G401 (cell line): ENCODE results near the gene ROBO2. TPM values are rescaled to one million over a fixed set of nuclear protein-coding genes. Genes with fewer than 3 reads are reported as not detected.

Source experiments
- DNase-seq: peaks from one replicate; pipeline ENCODE4 v3.0.0-alpha.2; 2015; ENCODE audit warnings: low spot score
- in situ Hi-C: cut with HindIII; loops from 2 replicates; pipeline ENCODE4 v1.10.0; 2016; ENCODE audit warnings: low sequenced_read_pairs, mixed read lengths
- total RNA-seq: library from RNA; depleted of rRNA; stranded (reverse); fragments of >200 nt; shearing (Covaris generic); gene quantifications from 2 replicates; pipeline ENCODE4 v1.2.3, GENCODE V29; 2014; rRNA removed

ROBO2 gene
- total RNA-seq: not detected in 2 replicates

- in situ Hi-C loops: no loop called here
- DNase-seq: peak; percentile 80
These were observed at the start of gene ROBO2 for GRCh38 chr3:77039606-77040171. Gene ROBO2 (plus strand): TSS chr3:77040099. CDS start chr3:77040786, 687 bp downstream.

- in situ Hi-C loops: no loop called here
- DNase-seq: no peak
These were observed 49.3 kb upstream of the ROBO2 start for GRCh38 chr3:76990606-76991005.

- in situ Hi-C loops: no loop called here
- DNase-seq: no peak
These were observed 48.7 kb upstream of the ROBO2 start for GRCh38 chr3:76991165-76991564.

- in situ Hi-C loops: no loop called here
- DNase-seq: peak; percentile 91
These were observed 42.2 kb upstream of the ROBO2 start for GRCh38 chr3:76997733-76998132.

- in situ Hi-C loops: no loop called here
- no peak for DNase-seq
These were observed 41.3 kb upstream of the ROBO2 start for GRCh38 chr3:76998555-76998954.

- in situ Hi-C loops: no loop called here
These were observed 38.7 kb upstream of the ROBO2 start for GRCh38 chr3:77001062-77001701.

GRCh38 chr3:77014226-77014625 is 25.7 kb upstream of the ROBO2 start:
- in situ Hi-C loops: no loop called here
- no peak for DNase-seq

More at GRCh38 chr3:77001062-77001701, 38.7 kb upstream of the ROBO2 start:
- peak; percentile 38 for DNase-seq

GRCh38 chr3:77025471-77025870 is 14.4 kb upstream of the ROBO2 start:
- no peak for DNase-seq
- in situ Hi-C loops: no loop called here

- in situ Hi-C loops: no loop called here
- no peak for DNase-seq
These were observed 12.8 kb upstream of the ROBO2 start for GRCh38 chr3:77026904-77027634.

- in situ Hi-C loops: no loop called here
- no peak for DNase-seq
These were observed 11.9 kb upstream of the ROBO2 start for GRCh38 chr3:77028005-77028404.

GRCh38 chr3:77038468-77038929 is 1.4 kb upstream of the ROBO2 start:
- in situ Hi-C loops: no loop called here

GRCh38 chr3:77038930-77039605 is 831 bp upstream of the ROBO2 start:
- in situ Hi-C loops: no loop called here

More at GRCh38 chr3:77038468-77038929, 1.4 kb upstream of the ROBO2 start:
- DNase-seq: peak; percentile 95

GRCh38 chr3:77040216-77040615 is 317 bp downstream of the ROBO2 start:
- DNase-seq: no peak
- in situ Hi-C loops: no loop called here

More at GRCh38 chr3:77038930-77039605, 831 bp upstream of the ROBO2 start:
- DNase-seq: peak; percentile 70

GRCh38 chr3:77040926-77041722 is 1.2 kb downstream of the ROBO2 start:
- in situ Hi-C loops: no loop called here
- peak; percentile 56 for DNase-seq

GRCh38 chr3:77041811-77042210 is 1.9 kb downstream of the ROBO2 start:
- DNase-seq: peak; percentile 49
- in situ Hi-C loops: no loop called here

GRCh38 chr3:77042343-77042742 is 2.4 kb downstream of the ROBO2 start:
- DNase-seq: peak; percentile 42
- in situ Hi-C loops: no loop called here

- in situ Hi-C loops: no loop called here
- peak; percentile 82 for DNase-seq
These were observed 3.0 kb downstream of the ROBO2 start for GRCh38 chr3:77042882-77043281.

- DNase-seq: no peak
- in situ Hi-C loops: no loop called here
These were observed 5.8 kb downstream of the ROBO2 start for GRCh38 chr3:77045686-77046085.

- in situ Hi-C loops: no loop called here
- DNase-seq: no peak
These were observed 8.3 kb downstream of the ROBO2 start for GRCh38 chr3:77048186-77048585.
